Lung (tissue), 12 donors: ENCODE measurements around the gene PNKP. TPM values are rescaled to one million over a fixed set of nuclear protein-coding genes. Genes with fewer than 3 reads are reported as not detected.

Experiments
- ATAC-seq: fragments of 200-7000 bp; cut with Tn5 transposase; one replicate; pipeline ENCODE4 v1.9.1; 2020; ENCODE audit warnings: moderate number of reproducible peaks; ENCODE audit not compliant: insufficient read depth, low FRiP score
- DNase-seq, 3 donors: peaks; one replicate each; pipeline ENCODE4 v3.0.0-alpha.2; 2013 to 2017
- H3K27ac ChIP-seq, 2 donors: one replicate each; pipeline ENCODE4 v1.5.1; 2013; ENCODE audit warnings: mild to moderate bottlenecking in 2 of 2, moderate library complexity in 2 of 2, control low read depth in 1 of 2, inconsistent platforms in 1 of 2, low read depth in 1 of 2, low read length in 1 of 2
- H3K27me3 ChIP-seq, 3 donors: one replicate each; pipeline ENCODE4 v1.5.1; 2013; ENCODE audit warnings: low read length in 2 of 3; ENCODE audit not compliant: control insufficient read depth in 3 of 3, insufficient read depth in 3 of 3
- H3K36me3 ChIP-seq, 4 donors: one replicate each; pipeline ENCODE4 v1.5.1; 2013; ENCODE audit warnings: low read length in 4 of 4, mild to moderate bottlenecking in 1 of 4, moderate library complexity in 1 of 4; ENCODE audit not compliant: control insufficient read depth in 4 of 4, insufficient read depth in 4 of 4
- H3K4me1 ChIP-seq, 5 donors: one replicate each; pipeline ENCODE4 v1.5.1; 2013; ENCODE audit warnings: low read length in 5 of 5, mild to moderate bottlenecking in 2 of 5, moderate library complexity in 1 of 5; ENCODE audit not compliant: control insufficient read depth in 5 of 5, insufficient read depth in 5 of 5
- H3K4me3 ChIP-seq: one replicate; pipeline ENCODE4 v1.5.1; 2013; ENCODE audit warnings: mild to moderate bottlenecking, control low read depth, moderate library complexity
- H3K9ac ChIP-seq, 2 donors: one replicate each; pipeline ENCODE4 v1.5.1; 2013; ENCODE audit warnings: low read length in 2 of 2, control low read depth in 1 of 2; ENCODE audit not compliant: insufficient read depth in 1 of 2
- H3K9me3 ChIP-seq, 4 donors: one replicate each; pipeline ENCODE4 v1.5.1; 2013; ENCODE audit warnings: low read length in 3 of 4, mild to moderate bottlenecking in 1 of 4, moderate library complexity in 1 of 4; ENCODE audit not compliant: control insufficient read depth in 4 of 4, insufficient read depth in 3 of 4
- CTCF ChIP-seq: IDR thresholded peaks from 2 replicates; pipeline ENCODE4 v1.5.1; 2012; ENCODE audit warnings: mild to moderate bottlenecking; ENCODE audit errors: control extremely low read depth, extremely low read depth
- WGBS, 2 donors: extraction: QIAGEN DNeasy Blood & Tissue Kit; methylation state at CpG; one replicate each; pipeline ENCODE4 v1.1.7; 2013; 5-methylcytosine and 5-hydroxymethylcytosine counted together
- polyA plus RNA-seq, 2 donors: library from polyadenylated mRNA; stranded (reverse); fragments of 200-250 nt; gene quantifications; one replicate each; pipeline ENCODE4 v1.2.1, GENCODE V29; 2013
- total RNA-seq, 2 donors: library from RNA; depleted of rRNA in 1 of 2; stranded (reverse); fragments of >200 nt in 1 of 2; gene quantifications; one replicate each; pipeline ENCODE4 v1.2.1, GENCODE V29; 2014 to 2021
- donor health status: control.
- donor health status: control.
- donor health status: Bipolar disorder and iron deficiency.
- donor health status: healthy.
- donor health status: DM: yes; HTN: yes; CAD: no.

Gene PNKP
- total and polyA plus RNA-seq, 4 donors = 44.7 to 120 (median 64.2) TPM

- Histone ChIP-seq H3K27me3 (no peaks in the 10 kb centered on the region), H3K4me1 (peaks cover 0 to 4% (median 0%) of the 10 kb centered on the region in 5 donors), H3K27ac (no peak overlapping the region), H3K4me3 (no peak overlapping the region), H3K9ac (no peak overlapping the region), H3K9me3 (peaks cover 0 to 8% (median under 1%) of the 10 kb centered on the region in 4 donors), H3K36me3 (peaks cover 0 to 17% (median 4%) of the 10 kb centered on the region in 4 donors)
- ATAC-seq = no peak
- TF ChIP-seq CTCF = no peak
- DNase-seq = peak in 2 of 3 donors; percentile 29 to 54
- 53 to 66% methylated on average over 3 of the region's 3 CpGs for WGBS, 2 donors
Observed at GRCh38 chr19:49845414-49845813, 22.0 kb downstream of the PNKP start.

GRCh38 chr19:49844138-49845095 is 23.0 kb downstream of the PNKP start:
- no peaks in the 10 kb centered on the region for H3K27me3 ChIP-seq
- H3K4me1 ChIP-seq = peaks cover 0 to 10% (median 1%) of the 10 kb centered on the region in 5 donors
- DNase-seq (no peak), ATAC-seq (no peak)
- H3K9ac ChIP-seq = no peak overlapping the region
- WGBS, 2 donors = 52 to 74% methylated on average over 18 of the region's 18 CpGs
- no peak overlapping the region for H3K27ac ChIP-seq
- H3K4me3 ChIP-seq = no peak overlapping the region
- peaks cover 0 to 4% (median under 1%) of the 10 kb centered on the region in 4 donors for H3K9me3 ChIP-seq
- TF ChIP-seq CTCF = no peak
- H3K36me3 ChIP-seq = peaks cover 4 to 19% (median 10%) of the 10 kb centered on the region in 4 donors

GRCh38 chr19:49843265-49843664 is 24.1 kb downstream of the PNKP start:
- Histone ChIP-seq H3K4me1 (peaks cover 0 to 22% (median 2%) of the 10 kb centered on the region in 5 donors), H3K36me3 (peaks cover 4 to 21% (median 16%) of the 10 kb centered on the region in 4 donors), H3K9me3 (no peaks in the 10 kb centered on the region), H3K4me3 (no peak overlapping the region), H3K27me3 (no peaks in the 10 kb centered on the region), H3K9ac (no peak overlapping the region), H3K27ac (no peak overlapping the region)
- DNase-seq (no peak), ATAC-seq (no peak)
- 81 to 83% methylated on average over 3 of the region's 3 CpGs for WGBS, 2 donors
- no peak for TF ChIP-seq CTCF
